SK-N-SH (cell line): ENCODE results near the gene PPHLN1. TPM values are rescaled to one million over a fixed set of nuclear protein-coding genes. Genes with fewer than 3 reads are reported as not detected.

Source experiments
- CTCF ChIA-PET: fragments of 300-600, 350-600 bp; formaldehyde crosslinking; extraction: SDS; loops from one replicate; lab custom pipeline; 2021; lab: Yijun Ruan, JAX
- POLR2A ChIA-PET: fragments of 350-600 bp; sonication (Branson Sonifier 250); formaldehyde crosslinking; extraction: SDS; loops from one replicate; lab custom pipeline; 2020; ENCODE audit warnings: antibody characterized with exemption, inconsistent platforms; lab: Yijun Ruan, JAX
- DNase-seq: peaks from one replicate; pipeline ENCODE4 v3.0.0; 2012
- H2AFZ ChIP-seq: fragments of 200-600 bp; sonication (generic); 2 replicates; pipeline ENCODE4 v1.8.1; 2016; ENCODE audit warnings: antibody characterized with exemption, mild to moderate bottlenecking, low read depth
- H3F3A ChIP-seq: fragments of 200-600 bp; sonication (generic); replicated peaks from 2 replicates; pipeline ENCODE3; 2016; ENCODE audit warnings: antibody characterized with exemption, mild to moderate bottlenecking; ENCODE audit not compliant: insufficient read depth
- H3K27ac ChIP-seq, 2 experiments: fragments of 200-500 bp in 1 of 2; fragments of 200-600 bp in 1 of 2; sonication (Bioruptor generic) in 1 of 2; sonication (generic), shearing (Covaris generic) in 1 of 2; 2 replicates each; pipeline versions ENCODE4 v1.5.1 to v1.6.1; 2014 to 2016; ENCODE audit warnings: low read depth in 2 of 2, inconsistent platforms in 1 of 2, low read length in 1 of 2, mild to moderate bottlenecking in 1 of 2, mixed read lengths in 1 of 2
- H3K27me3 ChIP-seq: fragments of 200-600 bp; sonication (generic), shearing (Covaris generic); 2 replicates; pipeline ENCODE4 v1.6.1; 2016; ENCODE audit warnings: mixed run types; ENCODE audit not compliant: insufficient read depth
- H3K36me3 ChIP-seq, 2 experiments: fragments of 200-500 bp in 1 of 2; fragments of 200-600 bp in 1 of 2; sonication (Bioruptor generic) in 1 of 2; sonication (generic) in 1 of 2; replicated peaks in 1 of 2; 2 replicates each; pipeline versions ENCODE3 to v1.5.1; 2014 to 2016; ENCODE audit warnings: low read length in 1 of 2, mild to moderate bottlenecking in 1 of 2; ENCODE audit not compliant: insufficient read depth in 2 of 2, control insufficient read depth in 1 of 2
- H3K4me1 ChIP-seq, 2 experiments: fragments of 200-500 bp in 1 of 2; fragments of 200-600 bp in 1 of 2; sonication (Bioruptor generic) in 1 of 2; sonication (generic), shearing (Covaris generic) in 1 of 2; 2 replicates each; pipeline versions ENCODE4 v1.5.1 to v1.6.1; 2014 to 2016; ENCODE audit warnings: low read depth in 1 of 2, low read length in 1 of 2, mixed run types in 1 of 2; ENCODE audit not compliant: insufficient read depth in 2 of 2, control insufficient read depth in 1 of 2
- H3K4me2 ChIP-seq: fragments of 200-600 bp; sonication (generic), shearing (Covaris generic); 2 replicates; pipeline ENCODE4 v1.6.1; 2017; ENCODE audit warnings: mixed run types
- H3K4me3 ChIP-seq, 2 experiments: fragments of 200-500 bp in 1 of 2; fragments of 200-600 bp in 1 of 2; sonication (Bioruptor generic) in 1 of 2; sonication (generic), shearing (Covaris generic) in 1 of 2; 2 replicates each; pipeline versions ENCODE4 v1.5.1 to v1.8.1; 2014 to 2016; ENCODE audit warnings: low read depth in 2 of 2, inconsistent platforms in 1 of 2, low read length in 1 of 2, mild to moderate bottlenecking in 1 of 2, mixed read lengths in 1 of 2, moderate library complexity in 1 of 2
- H3K79me2 ChIP-seq: fragments of 200-600 bp; sonication (generic); 2 replicates; pipeline ENCODE4 v1.8.1; 2017; ENCODE audit warnings: mild to moderate bottlenecking; ENCODE audit not compliant: insufficient read depth
- H3K9ac ChIP-seq: fragments of 200-600 bp; sonication (generic); 2 replicates; pipeline ENCODE4 v1.6.1; 2017; ENCODE audit warnings: mixed run types
- H3K9me2 ChIP-seq: fragments of 200-600 bp; sonication (generic); 2 replicates; pipeline ENCODE4 v1.6.1; 2017; ENCODE audit warnings: mixed run types
- H3K9me3 ChIP-seq: fragments of 200-600 bp; sonication (generic); 2 replicates; pipeline ENCODE4 v1.6.1; 2017; ENCODE audit warnings: mixed run types, mild to moderate bottlenecking, moderate library complexity
- H4K20me1 ChIP-seq: fragments of 200-600 bp; sonication (generic); 2 replicates; pipeline ENCODE4 v1.6.1; 2017; ENCODE audit warnings: mild to moderate bottlenecking, mixed run types; ENCODE audit not compliant: insufficient read depth
- ELF1 ChIP-seq: IDR thresholded peaks from 2 replicates; pipeline ENCODE4 v1.4.0; 2012
- EP300 ChIP-seq, 2 experiments: IDR thresholded peaks; 2 replicates each; pipeline versions ENCODE4 v1.4.0 to v1.6.1; 2012; ENCODE audit warnings: borderline replicate concordance in 1 of 2, low read depth in 1 of 2, low read length in 1 of 2
- EZH2phosphoT487 ChIP-seq: fragments of 200-600 bp; sonication (generic); IDR thresholded peaks from 2 replicates; pipeline ENCODE4 v1.6.1; 2017; ENCODE audit warnings: low read depth, mixed run types, mild to moderate bottlenecking, antibody characterized with exemption, moderate library complexity, borderline replicate concordance
- FOXJ3 ChIP-seq: sonication (generic); formaldehyde crosslinking; IDR thresholded peaks from 2 replicates; pipeline ENCODE4 v1.5.1; 2020; ENCODE audit warnings: mild to moderate bottlenecking, missing genetic modification reagents
- FOXM1 ChIP-seq: IDR thresholded peaks from 2 replicates; pipeline ENCODE4 v1.4.0; 2012; ENCODE audit warnings: low read depth, mild to moderate bottlenecking
- GABPA ChIP-seq: IDR thresholded peaks from 2 replicates; pipeline ENCODE4 v1.4.0; 2012; ENCODE audit warnings: low read depth, mild to moderate bottlenecking
- GATA2 ChIP-seq: sonication (generic); formaldehyde crosslinking; IDR thresholded peaks from 2 replicates; pipeline ENCODE4 v1.5.0; 2020; ENCODE audit warnings: mild to moderate bottlenecking, missing genetic modification reagents
- JUND ChIP-seq: IDR thresholded peaks from 2 replicates; pipeline ENCODE4 v1.4.0; 2012
- NFIC ChIP-seq: IDR thresholded peaks from 2 replicates; pipeline ENCODE4 v1.4.0; 2012; ENCODE audit warnings: borderline replicate concordance
- POLR2AphosphoS5 ChIP-seq: IDR thresholded peaks from 2 replicates; pipeline ENCODE4 v1.6.1; 2012; ENCODE audit warnings: low read depth, low read length
- RAD21 ChIP-seq: IDR thresholded peaks from 2 replicates; pipeline ENCODE4 v1.6.1; 2012; ENCODE audit warnings: mild to moderate bottlenecking, low read length
- RFX5 ChIP-seq: IDR thresholded peaks from 2 replicates; pipeline ENCODE4 v1.6.1; 2012; ENCODE audit warnings: mild to moderate bottlenecking, improper control_type of control experiment, low read length
- RXRA ChIP-seq: IDR thresholded peaks from 2 replicates; pipeline ENCODE4 v1.4.0; 2012; ENCODE audit warnings: low read depth, mild to moderate bottlenecking, borderline replicate concordance
- SMC3 ChIP-seq: IDR thresholded peaks from 2 replicates; pipeline ENCODE4 v1.6.1; 2012; ENCODE audit warnings: low read depth, low read length, improper control_type of control experiment
- TAF1 ChIP-seq: IDR thresholded peaks from 2 replicates; pipeline ENCODE4 v1.6.1; 2012; ENCODE audit warnings: low read depth, mild to moderate bottlenecking, low read length, moderate library complexity, borderline replicate concordance
- TCF12 ChIP-seq: IDR thresholded peaks from 2 replicates; pipeline ENCODE4 v1.4.0; 2012
- YY1 ChIP-seq: IDR thresholded peaks from 2 replicates; pipeline ENCODE4 v1.4.0; 2012; ENCODE audit warnings: low read depth, mild to moderate bottlenecking
- WGBS: methylation state at CpG from one replicate; pipeline ENCODE4 v1.1.6; 2017; ENCODE audit warnings: low lambda C conversion rate; 5-methylcytosine and 5-hydroxymethylcytosine counted together
- polyA plus RNA-seq, 3 experiments: library from polyadenylated mRNA; depleted of rRNA; stranded (reverse); fragments of >200 nt; gene quantifications; 2 replicates each; pipeline ENCODE4 v1.2.3, GENCODE V29; 2012
- TF ChIP-seq, protein P1 (sequence below): IDR thresholded peaks from 2 replicates; pipeline ENCODE4 v1.4.0; 2012; ENCODE audit warnings: low read depth, borderline replicate concordance
- TF ChIP-seq, protein P2 (sequence below): IDR thresholded peaks from 2 replicates; pipeline ENCODE4; 2012
- TF ChIP-seq, protein P3 (sequence below): IDR thresholded peaks from 2 replicates; pipeline ENCODE4 v1.6.1; 2012; ENCODE audit warnings: mild to moderate bottlenecking, low read depth, low read length, moderate library complexity
- TF ChIP-seq, protein P4 (sequence below): IDR thresholded peaks from 2 replicates; pipeline ENCODE4 v1.4.0; 2012; ENCODE audit warnings: low read depth

The PPHLN1 gene
- polyA plus RNA-seq, 1 of the 3 experiments (the other 2 are of a cell fraction): 55.4 TPM

DNA sequence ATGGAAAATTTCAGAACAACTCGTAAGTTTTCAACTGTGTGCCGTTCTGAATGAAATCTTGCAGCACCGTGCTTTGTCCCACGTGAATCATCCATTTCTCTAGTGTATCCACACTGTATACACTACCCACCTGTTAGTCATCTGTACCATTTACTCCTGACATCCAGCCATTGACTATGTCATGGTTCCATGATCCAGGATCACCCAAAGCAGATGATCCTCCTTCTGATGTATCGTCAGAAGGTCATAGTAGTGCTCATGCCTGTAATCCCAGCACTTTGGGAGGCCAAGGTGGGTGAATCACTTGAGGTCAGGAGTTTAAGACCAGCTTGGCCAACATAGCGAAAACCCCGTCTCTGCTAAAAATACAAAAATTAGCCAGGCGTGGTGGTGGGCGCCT, 122.9 kb downstream of the PPHLN1 start (continued):
- TF ChIP-seq, protein P1, sequence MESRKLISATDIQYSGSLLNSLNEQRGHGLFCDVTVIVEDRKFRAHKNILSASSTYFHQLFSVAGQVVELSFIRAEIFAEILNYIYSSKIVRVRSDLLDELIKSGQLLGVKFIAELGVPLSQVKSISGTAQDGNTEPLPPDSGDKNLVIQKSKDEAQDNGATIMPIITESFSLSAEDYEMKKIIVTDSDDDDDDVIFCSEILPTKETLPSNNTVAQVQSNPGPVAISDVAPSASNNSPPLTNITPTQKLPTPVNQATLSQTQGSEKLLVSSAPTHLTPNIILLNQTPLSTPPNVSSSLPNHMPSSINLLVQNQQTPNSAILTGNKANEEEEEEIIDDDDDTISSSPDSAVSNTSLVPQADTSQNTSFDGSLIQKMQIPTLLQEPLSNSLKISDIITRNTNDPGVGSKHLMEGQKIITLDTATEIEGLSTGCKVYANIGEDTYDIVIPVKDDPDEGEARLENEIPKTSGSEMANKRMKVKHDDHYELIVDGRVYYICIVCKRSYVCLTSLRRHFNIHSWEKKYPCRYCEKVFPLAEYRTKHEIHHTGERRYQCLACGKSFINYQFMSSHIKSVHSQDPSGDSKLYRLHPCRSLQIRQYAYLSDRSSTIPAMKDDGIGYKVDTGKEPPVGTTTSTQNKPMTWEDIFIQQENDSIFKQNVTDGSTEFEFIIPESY: no peak
- no peak for TF ChIP-seq GABPA

DNA sequence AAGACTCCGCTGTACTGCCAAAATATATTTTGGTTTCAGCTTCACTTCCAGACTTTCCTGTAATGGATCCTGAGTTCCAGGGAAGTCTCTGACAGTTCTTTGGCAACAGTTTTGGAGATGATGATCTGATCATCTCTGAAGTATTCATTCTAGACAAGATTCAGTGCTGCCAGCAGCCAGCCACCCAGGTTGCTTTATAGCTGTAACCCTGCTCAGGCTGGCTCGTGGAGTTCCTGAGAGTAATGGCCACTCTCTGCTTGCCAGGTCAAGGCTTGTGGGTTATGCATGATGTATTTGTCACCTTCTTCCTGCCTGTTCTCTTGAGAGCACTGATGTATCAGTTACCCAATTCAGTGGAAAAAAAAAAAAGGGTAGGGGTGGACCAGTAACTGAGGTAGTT, 124.3 kb downstream of the PPHLN1 start:
- 49% methylated on average over 2 of the region's 2 CpGs for WGBS
- POLR2A ChIA-PET: no interaction called here
- Histone ChIP-seq H2AFZ (no peak overlapping the region), H3F3A (peaks cover 4% of the 10 kb centered on the region), H3K36me3 (peaks cover 14 to 17% of the 10 kb centered on the region in 2 experiments), H3K4me3 (no peak overlapping the region), H3K9me2 (no peaks in the 10 kb centered on the region), H3K9ac (no peak overlapping the region), H3K9me3 (no peaks in the 10 kb centered on the region), H3K27me3 (no peaks in the 10 kb centered on the region), H3K4me1 (peaks cover 4 to 6% of the 10 kb centered on the region in 2 experiments; a peak in 3 of 4 replicates), H3K4me2 (no peak overlapping the region), H3K27ac (no peak overlapping the region), H3K79me2 (no peaks in the 10 kb centered on the region), H4K20me1 (no peaks in the 10 kb centered on the region)
- TF ChIP-seq NFIC (peak; percentile 71), GABPA (no peak), TCF12 (peak; percentile 23; the same call in 1 of the 2 replicates), TAF1 (no peak), JUND (peak; percentile 23; the same call in 1 of the 2 replicates)
- TF ChIP-seq, protein P2, sequence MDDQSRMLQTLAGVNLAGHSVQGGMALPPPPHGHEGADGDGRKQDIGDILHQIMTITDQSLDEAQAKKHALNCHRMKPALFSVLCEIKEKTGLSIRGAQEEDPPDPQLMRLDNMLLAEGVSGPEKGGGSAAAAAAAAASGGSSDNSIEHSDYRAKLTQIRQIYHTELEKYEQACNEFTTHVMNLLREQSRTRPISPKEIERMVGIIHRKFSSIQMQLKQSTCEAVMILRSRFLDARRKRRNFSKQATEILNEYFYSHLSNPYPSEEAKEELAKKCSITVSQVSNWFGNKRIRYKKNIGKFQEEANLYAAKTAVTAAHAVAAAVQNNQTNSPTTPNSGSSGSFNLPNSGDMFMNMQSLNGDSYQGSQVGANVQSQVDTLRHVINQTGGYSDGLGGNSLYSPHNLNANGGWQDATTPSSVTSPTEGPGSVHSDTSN: peak; percentile 71
- CTCF ChIA-PET: no interaction called here
- DNase-seq: no peak

DNA sequence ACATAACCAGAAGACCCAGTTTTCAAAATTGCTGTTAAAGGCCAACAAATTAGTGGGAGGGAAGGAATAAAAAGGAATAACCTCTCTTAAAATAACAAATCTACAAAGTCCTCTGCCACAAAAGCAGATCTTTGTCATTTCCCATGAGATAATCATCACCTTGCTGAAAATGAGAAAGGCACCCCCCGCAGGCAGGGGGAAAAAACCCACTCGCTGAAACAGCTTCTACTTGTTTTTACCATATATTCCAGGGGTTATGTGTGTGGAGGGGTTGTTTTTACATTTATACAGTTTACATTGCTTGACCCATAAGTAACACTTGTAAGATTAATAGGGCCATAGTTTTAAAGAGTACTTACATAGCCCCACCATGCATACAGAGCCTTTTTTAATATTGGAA, 132.6 kb downstream of the PPHLN1 start:
- CTCF ChIA-PET: interaction anchor here (0.6 kb wide), 1 partner anchor 23 kb away, joined by 3 read pairs; no protein-coding TSS in a partner anchor
- no peak overlapping the region for H3K4me2 ChIP-seq
- DNase-seq: no peak

More for the DNA sequence above, 132.6 kb downstream of the PPHLN1 start:
- Histone ChIP-seq H4K20me1 (no peaks in the 10 kb centered on the region), H3K9ac (no peak overlapping the region), H3K36me3 (no peaks in the 10 kb centered on the region), H3K79me2 (no peaks in the 10 kb centered on the region), H2AFZ (no peak overlapping the region), H3K4me3 (no peak overlapping the region), H3K27me3 (no peaks in the 10 kb centered on the region), H3K4me1 (no peaks in the 10 kb centered on the region), H3K27ac (no peak overlapping the region), H3F3A (no peaks in the 10 kb centered on the region), H3K9me2 (no peaks in the 10 kb centered on the region), H3K9me3 (no peaks in the 10 kb centered on the region)
- 85% methylated on average over 2 of the region's 2 CpGs for WGBS
- no peak for TF ChIP-seq EP300 (IDR thresholded peaks at IDR 0.05; ENCODE audit: borderline replicate concordance in 1 of 2, low read depth in 1 of 2, low read length in 1 of 2)
- no peak for TF ChIP-seq FOXM1
- TF ChIP-seq RFX5: no peak
- no peak for TF ChIP-seq EZH2phosphoT487
- TF ChIP-seq TAF1: no peak
- no peak for TF ChIP-seq POLR2AphosphoS5
- no peak for TF ChIP-seq RAD21
- no peak for TF ChIP-seq GATA2 (CRISPR knock-in tag)
- TF ChIP-seq JUND: no peak
- TF ChIP-seq ELF1: no peak
- TF ChIP-seq, protein P3, sequence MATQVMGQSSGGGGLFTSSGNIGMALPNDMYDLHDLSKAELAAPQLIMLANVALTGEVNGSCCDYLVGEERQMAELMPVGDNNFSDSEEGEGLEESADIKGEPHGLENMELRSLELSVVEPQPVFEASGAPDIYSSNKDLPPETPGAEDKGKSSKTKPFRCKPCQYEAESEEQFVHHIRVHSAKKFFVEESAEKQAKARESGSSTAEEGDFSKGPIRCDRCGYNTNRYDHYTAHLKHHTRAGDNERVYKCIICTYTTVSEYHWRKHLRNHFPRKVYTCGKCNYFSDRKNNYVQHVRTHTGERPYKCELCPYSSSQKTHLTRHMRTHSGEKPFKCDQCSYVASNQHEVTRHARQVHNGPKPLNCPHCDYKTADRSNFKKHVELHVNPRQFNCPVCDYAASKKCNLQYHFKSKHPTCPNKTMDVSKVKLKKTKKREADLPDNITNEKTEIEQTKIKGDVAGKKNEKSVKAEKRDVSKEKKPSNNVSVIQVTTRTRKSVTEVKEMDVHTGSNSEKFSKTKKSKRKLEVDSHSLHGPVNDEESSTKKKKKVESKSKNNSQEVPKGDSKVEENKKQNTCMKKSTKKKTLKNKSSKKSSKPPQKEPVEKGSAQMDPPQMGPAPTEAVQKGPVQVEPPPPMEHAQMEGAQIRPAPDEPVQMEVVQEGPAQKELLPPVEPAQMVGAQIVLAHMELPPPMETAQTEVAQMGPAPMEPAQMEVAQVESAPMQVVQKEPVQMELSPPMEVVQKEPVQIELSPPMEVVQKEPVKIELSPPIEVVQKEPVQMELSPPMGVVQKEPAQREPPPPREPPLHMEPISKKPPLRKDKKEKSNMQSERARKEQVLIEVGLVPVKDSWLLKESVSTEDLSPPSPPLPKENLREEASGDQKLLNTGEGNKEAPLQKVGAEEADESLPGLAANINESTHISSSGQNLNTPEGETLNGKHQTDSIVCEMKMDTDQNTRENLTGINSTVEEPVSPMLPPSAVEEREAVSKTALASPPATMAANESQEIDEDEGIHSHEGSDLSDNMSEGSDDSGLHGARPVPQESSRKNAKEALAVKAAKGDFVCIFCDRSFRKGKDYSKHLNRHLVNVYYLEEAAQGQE: no peak
- no peak for TF ChIP-seq YY1
- TF ChIP-seq, protein P4, sequence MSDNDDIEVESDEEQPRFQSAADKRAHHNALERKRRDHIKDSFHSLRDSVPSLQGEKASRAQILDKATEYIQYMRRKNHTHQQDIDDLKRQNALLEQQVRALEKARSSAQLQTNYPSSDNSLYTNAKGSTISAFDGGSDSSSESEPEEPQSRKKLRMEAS: no peak
- TF ChIP-seq NFIC: no peak
- TF ChIP-seq RXRA: no peak
- no peak for TF ChIP-seq SMC3
- no peak for TF ChIP-seq FOXJ3
- POLR2A ChIA-PET: no interaction called here
